Adipocyte (in vitro differentiated cells): ENCODE results near the gene THG1L.
A peak's percentile ranks its signal among the peaks of the same experiment; 100 is the strongest.

Source experiments
- DNase-seq: peaks from one replicate; pipeline ENCODE4 v3.0.0-alpha.2; 2015; ENCODE audit warnings: low read depth
- H3K27me3 ChIP-seq: replicated peaks from 2 replicates; pipeline ENCODE4 v1.7.0; 2013; ENCODE audit warnings: mild to moderate bottlenecking, low read length, moderate library complexity; ENCODE audit not compliant: control insufficient read depth, insufficient read depth
- H3K36me3 ChIP-seq: 2 replicates; pipeline ENCODE4 v1.7.0; 2013; ENCODE audit warnings: low read length, mild to moderate bottlenecking, moderate library complexity; ENCODE audit not compliant: control insufficient read depth, insufficient read depth, severe bottlenecking
- H3K4me1 ChIP-seq: 2 replicates; pipeline ENCODE4 v1.7.0; 2013; ENCODE audit warnings: mild to moderate bottlenecking, low read length, moderate library complexity; ENCODE audit not compliant: control insufficient read depth, insufficient read depth
- H3K4me3 ChIP-seq: 2 replicates; pipeline ENCODE4 v1.7.0; 2013; ENCODE audit warnings: mild to moderate bottlenecking, low read length, moderate library complexity
- H3K9ac ChIP-seq: 2 replicates; pipeline ENCODE4 v1.7.0; 2013; ENCODE audit warnings: mild to moderate bottlenecking, low read length, moderate library complexity
- H3K9me3 ChIP-seq: 2 replicates; pipeline ENCODE4 v1.7.0; 2013; ENCODE audit warnings: mild to moderate bottlenecking, low read length, moderate library complexity; ENCODE audit not compliant: control insufficient read depth

The THG1L gene

DNA sequence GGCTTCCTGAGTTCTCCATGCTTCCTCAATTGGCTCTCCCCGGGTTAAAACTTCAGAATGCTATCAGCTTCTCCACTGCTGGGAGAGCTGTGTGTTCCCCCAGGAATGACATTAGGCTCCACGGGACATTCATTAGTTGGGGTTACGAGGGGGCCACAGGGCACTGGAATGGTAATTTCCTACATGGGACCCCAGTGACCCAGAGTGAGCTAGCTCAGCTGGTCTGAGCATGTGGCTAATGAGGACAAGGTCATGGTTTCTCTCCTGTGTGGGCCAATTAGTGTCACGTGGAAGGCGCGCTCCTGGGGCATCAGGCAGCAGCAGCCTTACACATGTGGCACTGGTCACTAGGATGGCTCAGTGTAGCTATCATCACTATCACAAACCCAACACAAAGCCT is 33.3 kb downstream of the THG1L start:
- peaks cover 33% of the 10 kb centered on the region for H3K4me1 ChIP-seq
- no peaks in the 10 kb centered on the region for H3K27me3 ChIP-seq
- H3K9me3 ChIP-seq: no peaks in the 10 kb centered on the region
- H3K9ac ChIP-seq: no peak overlapping the region
- H3K4me3 ChIP-seq: no peak overlapping the region
- no peaks in the 10 kb centered on the region for H3K36me3 ChIP-seq
- DNase-seq: no peak

- H3K4me1 ChIP-seq: peaks cover 26% of the 10 kb centered on the region
- H3K4me3 ChIP-seq: no peak overlapping the region
- H3K9me3 ChIP-seq: no peaks in the 10 kb centered on the region
- DNase-seq: no peak
- no peaks in the 10 kb centered on the region for H3K36me3 ChIP-seq
- H3K9ac ChIP-seq: no peak overlapping the region
- H3K27me3 ChIP-seq: no peaks in the 10 kb centered on the region
These were observed 35.2 kb downstream of the THG1L start for GRCh38 chr5:157766442-157766841.

DNA sequence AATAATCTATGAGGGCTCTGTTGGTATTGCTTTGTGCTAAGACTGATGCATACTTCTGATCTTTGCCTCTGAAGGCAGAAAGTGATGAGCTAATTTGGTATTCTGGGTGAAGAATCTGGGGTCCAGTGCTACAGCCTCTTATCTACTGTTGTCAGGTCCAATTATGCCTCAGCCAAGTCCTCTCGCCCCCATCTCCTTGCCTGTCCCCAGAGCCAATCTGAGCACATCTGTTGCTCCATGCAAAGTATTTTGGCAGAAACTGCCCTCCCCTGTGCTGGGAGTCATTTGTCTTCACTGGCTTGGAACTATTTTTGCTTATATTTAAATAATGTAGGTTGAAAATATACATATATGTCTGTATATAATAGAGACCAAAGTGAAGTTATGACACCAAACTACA is 35.7 kb downstream of the THG1L start:
- DNase-seq: no peak
- no peaks in the 10 kb centered on the region for H3K36me3 ChIP-seq
- no peak overlapping the region for H3K9ac ChIP-seq
- no peaks in the 10 kb centered on the region for H3K9me3 ChIP-seq
- H3K4me3 ChIP-seq: peak overlapping the region; percentile 8
- H3K4me1 ChIP-seq: peaks cover 21% of the 10 kb centered on the region
- H3K27me3 ChIP-seq: no peaks in the 10 kb centered on the region

DNA sequence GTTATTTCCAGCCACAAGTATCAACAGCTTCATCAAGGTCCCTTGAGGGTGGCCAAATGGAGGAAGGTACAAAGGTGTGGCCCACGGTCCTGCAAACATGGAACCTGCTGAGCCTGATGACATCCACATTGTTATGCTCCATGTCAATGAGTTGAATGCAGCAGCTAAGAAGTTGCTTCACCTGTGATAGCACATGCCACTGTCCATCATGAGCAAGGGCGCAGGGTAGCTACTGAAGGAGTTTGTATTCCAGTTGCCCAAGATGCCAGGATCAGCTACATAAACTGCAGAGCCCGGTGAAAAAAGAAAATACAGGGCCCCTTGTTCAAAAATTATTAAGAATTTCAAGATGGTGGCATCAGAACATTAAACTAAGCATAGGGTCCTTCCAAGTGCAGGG is 36.5 kb downstream of the THG1L start:
- peaks cover 21% of the 10 kb centered on the region for H3K4me1 ChIP-seq
- no peak for DNase-seq
- H3K36me3 ChIP-seq: no peaks in the 10 kb centered on the region
- peak overlapping the region; percentile 8 for H3K4me3 ChIP-seq
- H3K27me3 ChIP-seq: no peaks in the 10 kb centered on the region
- no peak overlapping the region for H3K9ac ChIP-seq
- H3K9me3 ChIP-seq: no peaks in the 10 kb centered on the region

GRCh38 chr5:157770665-157771064 is 39.4 kb downstream of the THG1L start:
- Histone ChIP-seq H3K4me1 (peaks cover 21% of the 10 kb centered on the region), H3K27me3 (no peaks in the 10 kb centered on the region), H3K9me3 (no peaks in the 10 kb centered on the region), H3K36me3 (no peaks in the 10 kb centered on the region), H3K9ac (no peak overlapping the region), H3K4me3 (no peak overlapping the region)
- no peak for DNase-seq

GRCh38 chr5:157772127-157772526 is 40.9 kb downstream of the THG1L start:
- no peaks in the 10 kb centered on the region for H3K36me3 ChIP-seq

DNA sequence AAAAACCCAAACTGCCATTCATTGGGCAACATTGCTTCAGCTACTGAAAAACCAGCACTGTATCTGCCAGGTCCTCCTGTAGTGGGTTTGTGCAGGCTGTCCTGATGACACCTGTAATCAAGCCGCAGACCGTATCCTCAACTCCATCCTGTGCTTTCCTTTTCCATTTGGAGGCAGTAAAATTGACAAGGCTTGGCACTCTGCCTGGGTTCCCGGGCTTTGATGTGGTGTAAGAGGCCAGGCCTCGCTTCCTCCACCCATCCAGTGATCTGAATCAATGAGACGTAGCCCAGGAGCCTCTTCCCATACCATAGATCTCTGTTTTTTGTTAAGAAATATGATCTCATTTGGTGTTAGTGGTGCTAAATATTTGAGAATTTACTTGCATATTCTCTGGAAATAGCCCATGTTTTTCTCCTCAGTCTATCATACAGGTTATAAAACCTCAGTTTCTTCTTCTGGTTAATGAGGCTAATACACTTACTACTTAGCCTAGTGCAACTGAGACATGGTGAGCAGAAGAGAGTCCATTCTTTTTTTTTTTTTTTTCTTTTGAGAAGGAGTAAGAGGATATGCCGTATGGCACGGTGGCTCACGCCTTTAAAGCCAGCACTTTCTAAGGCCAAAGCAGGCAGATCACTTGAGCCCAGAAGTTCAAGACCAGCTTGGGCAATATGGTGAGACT is 47.0 kb downstream of the THG1L start:
- peak; percentile 10 for DNase-seq
- H3K27me3 ChIP-seq: no peaks in the 10 kb centered on the region
- H3K4me3 ChIP-seq: no peak overlapping the region
- peaks cover 6% of the 10 kb centered on the region for H3K36me3 ChIP-seq
- no peak overlapping the region for H3K9ac ChIP-seq
- H3K4me1 ChIP-seq: no peaks in the 10 kb centered on the region
- H3K9me3 ChIP-seq: no peaks in the 10 kb centered on the region

More at GRCh38 chr5:157772127-157772526, 40.9 kb downstream of the THG1L start:
- Histone ChIP-seq H3K9me3 (no peaks in the 10 kb centered on the region), H3K27me3 (no peaks in the 10 kb centered on the region), H3K4me1 (peaks cover 10% of the 10 kb centered on the region), H3K9ac (no peak overlapping the region), H3K4me3 (no peak overlapping the region)
- no peak for DNase-seq

- Histone ChIP-seq H3K4me1 (no peaks in the 10 kb centered on the region), H3K27me3 (no peaks in the 10 kb centered on the region), H3K9me3 (no peaks in the 10 kb centered on the region), H3K4me3 (no peak overlapping the region), H3K9ac (no peak overlapping the region), H3K36me3 (peaks cover 7% of the 10 kb centered on the region)
- DNase-seq: no peak
These were observed 48.0 kb downstream of the THG1L start for GRCh38 chr5:157779221-157779620.

GRCh38 chr5:157785801-157786200 is 54.6 kb downstream of the THG1L start:
- Histone ChIP-seq H3K9me3 (no peaks in the 10 kb centered on the region), H3K27me3 (no peaks in the 10 kb centered on the region), H3K4me3 (no peak overlapping the region), H3K9ac (no peak overlapping the region), H3K4me1 (no peaks in the 10 kb centered on the region), H3K36me3 (peaks cover 70% of the 10 kb centered on the region)
- no peak for DNase-seq
